ENCODE measurements around the gene FAM174B.

FAM174B gene

DNA sequence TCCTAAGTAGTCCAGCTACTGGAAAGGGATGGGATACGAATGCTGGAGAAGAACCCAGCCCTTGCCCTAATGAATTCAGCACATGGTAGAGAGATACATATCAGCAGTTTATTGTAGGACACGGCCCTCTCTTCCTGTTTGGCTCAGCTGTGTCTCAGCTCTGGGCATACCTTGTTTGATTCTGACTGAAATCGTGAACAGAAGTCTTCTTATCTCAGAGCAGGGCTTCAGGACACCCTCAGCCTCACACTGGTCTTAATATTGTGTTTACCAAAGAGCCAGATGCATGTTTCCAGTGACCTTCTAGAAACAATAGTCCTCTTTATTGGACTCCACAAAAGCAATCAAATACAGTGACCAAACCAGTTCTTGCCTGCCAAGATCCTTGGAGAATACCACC lies 54.7 kb downstream of the FAM174B start:
- DNase-seq (ENCODE audit: low read depth): no peak

DNA sequence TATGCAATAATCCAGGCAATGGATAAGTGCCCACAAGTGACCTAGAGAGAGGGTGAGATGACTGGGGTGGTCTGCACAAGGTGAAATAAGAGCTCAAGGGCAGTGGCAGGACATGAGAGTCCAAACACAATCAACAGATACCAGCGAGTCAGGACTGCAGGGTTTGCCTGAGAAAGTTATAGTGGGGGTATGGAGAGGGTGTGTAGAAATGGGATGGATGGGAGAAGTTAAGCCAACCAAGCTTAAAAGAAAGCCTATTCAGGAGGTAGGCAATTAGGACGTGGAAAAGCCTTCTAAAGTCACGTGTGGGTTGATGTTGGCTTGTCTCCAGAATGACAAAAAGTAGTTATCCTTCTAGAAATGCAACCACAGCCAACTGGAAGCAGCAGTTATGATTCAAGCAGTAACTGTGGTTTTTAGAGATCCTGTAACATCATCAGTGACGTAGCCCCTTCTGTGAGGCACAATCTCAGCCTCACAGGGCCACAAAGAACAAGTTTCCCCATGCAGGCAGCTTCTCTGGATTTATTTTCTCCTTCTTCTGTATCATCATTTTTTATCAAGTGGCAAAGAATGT lies 56.1 kb downstream of the FAM174B start:
- no peak for DNase-seq (ENCODE audit: low read depth)

DNA sequence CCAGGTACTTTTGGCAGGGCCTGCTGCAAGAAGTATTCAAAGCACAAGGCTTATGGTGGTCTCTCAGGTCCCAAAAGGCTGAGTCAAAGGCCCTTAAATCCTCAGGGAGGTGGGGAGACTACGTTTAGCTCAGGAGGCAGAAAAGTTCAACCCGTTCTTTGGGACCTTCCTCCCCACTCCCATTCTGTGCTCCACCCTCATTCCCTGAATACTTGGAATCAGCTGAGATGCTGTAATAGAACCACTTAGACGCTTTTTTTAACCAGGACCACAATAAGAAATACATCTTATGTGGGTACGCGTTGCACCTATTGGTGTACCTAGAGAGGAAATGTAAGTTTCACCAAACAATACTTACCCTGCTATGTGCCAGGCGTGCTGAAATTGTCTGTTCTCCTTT lies 58.0 kb downstream of the FAM174B start:
- no peak for DNase-seq (ENCODE audit: low read depth)

DNA sequence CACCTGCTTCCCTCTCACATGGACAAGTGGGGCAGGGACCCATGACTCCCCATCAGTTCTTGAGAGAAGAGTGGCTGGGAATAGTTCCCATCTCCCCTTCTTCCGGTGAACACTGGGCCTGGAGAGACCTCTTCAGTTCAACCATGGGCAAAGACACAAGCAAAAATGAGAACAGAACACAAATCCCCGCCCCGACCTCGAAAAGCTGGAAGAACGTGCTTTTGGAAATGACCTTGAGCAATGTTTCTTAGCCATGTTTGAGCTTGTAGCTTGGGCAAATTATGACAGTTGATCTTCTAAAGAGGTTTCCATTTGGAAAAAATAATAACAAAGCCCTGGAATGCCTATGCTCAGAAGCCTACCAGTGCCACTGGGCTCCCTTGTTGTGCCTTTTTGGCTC lies 59.0 kb downstream of the FAM174B start:
- no peak for DNase-seq (ENCODE audit: low read depth)

DNA sequence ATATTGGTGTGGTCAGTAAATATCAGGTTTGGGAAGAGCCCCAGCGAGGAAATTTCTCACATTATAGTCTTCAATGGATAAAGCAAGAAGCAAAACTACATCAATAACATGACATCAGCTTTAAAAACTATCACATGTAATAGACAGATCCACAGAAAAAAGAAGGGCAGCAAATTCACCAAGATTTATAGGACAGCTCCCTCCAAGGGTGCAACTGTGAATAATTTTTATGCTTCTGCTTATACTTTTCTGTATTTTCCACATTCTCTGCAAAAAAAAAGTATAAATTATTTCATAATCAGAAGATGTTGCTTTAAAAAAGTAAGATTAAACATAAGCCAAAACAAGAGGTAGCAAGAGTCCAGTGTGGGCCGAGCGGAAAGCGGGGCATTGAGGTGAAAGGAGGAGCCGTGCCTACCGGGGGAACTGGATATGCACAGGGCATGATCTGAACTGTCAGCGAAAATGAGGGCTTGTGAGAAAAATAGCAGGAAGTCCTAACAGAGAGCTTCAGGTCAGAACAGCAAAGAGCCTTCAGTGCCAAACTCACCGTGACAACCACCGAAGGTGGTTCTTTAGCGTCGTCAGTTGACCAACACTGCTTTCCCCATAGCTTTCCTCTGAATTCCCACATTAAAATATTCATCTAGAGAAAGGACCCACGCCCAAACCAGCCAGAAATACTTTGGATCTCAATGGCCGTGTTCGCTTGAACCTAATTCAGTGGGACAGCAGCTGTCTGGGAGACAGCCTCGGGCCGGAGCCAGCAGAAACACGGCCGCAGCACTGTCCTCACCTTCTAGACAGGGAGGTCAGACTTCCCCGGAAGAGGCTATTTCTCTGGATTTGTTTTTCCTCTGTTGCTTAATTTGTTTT lies 59.8 kb downstream of the FAM174B start:
- no peak for DNase-seq (ENCODE audit: low read depth)

DNA sequence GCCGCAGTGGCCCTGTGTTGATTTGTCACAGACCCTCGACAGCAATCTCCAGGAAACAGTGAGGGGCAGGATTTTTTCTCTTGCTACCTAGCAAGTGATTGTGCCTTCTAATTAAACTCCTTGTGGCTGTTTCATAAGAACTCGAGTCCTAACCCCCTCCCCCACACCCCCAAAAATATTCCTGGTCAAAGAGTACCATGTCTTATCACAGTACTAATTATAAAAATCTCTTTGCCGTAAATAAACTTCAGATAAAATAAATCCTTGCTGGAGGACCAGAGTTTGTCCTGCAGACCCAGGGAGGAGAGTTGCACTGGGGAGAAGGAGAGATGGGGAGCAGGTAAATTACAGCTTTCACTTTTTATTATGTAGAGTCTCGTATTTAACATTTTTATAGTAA lies 64.3 kb downstream of the FAM174B start:
- DNase-seq (ENCODE audit: low read depth): no peak

DNA sequence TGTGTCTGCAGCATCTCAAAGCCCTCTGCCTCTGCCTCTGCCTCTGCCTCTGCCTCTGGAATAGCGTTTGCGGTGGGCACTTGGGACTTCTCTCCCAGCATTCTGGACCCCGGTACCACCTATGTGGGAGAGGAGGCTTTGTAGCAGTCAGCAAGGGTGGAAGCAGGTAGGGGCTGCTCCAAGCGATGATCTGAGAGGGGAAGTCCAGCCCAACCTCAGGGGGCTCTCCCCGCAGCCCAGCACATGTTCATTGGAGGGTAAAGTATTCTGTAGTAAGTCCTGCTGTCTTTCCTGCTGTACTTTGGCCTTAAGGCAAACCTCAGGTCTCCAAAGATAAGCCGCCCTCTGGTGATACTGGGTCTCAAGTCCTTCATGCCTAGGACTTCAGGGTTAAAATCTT lies 68.6 kb downstream of the FAM174B start:
- no peak for DNase-seq (ENCODE audit: low read depth)

DNA sequence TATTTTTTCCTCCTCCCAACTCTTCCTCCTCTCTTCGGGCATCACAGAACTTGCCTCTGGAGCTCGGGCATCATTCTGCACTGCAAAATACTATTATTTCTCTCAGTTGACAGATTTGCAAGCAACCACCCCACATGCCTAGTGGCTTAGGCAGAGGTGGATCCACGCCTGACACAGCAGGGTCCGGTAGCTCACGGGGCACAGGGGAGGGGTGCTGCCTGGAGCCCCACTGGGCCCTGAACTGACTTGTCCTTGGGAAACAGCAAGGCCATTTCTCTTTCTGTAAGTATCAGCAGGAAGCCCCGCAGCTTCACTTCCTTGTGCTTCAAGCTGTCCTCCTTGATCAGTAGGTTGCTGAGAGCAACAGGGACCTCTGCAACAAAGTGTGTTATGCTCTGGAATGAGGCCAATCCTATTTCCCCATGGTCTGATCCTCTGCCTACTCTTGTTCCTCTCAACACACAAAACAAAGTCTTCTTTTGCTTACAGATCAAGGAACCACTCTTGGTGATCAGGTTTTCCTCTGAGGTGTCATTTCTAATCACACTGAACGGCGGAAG lies 69.1 kb downstream of the FAM174B start:
- no peak for DNase-seq (ENCODE audit: low read depth)

DNA sequence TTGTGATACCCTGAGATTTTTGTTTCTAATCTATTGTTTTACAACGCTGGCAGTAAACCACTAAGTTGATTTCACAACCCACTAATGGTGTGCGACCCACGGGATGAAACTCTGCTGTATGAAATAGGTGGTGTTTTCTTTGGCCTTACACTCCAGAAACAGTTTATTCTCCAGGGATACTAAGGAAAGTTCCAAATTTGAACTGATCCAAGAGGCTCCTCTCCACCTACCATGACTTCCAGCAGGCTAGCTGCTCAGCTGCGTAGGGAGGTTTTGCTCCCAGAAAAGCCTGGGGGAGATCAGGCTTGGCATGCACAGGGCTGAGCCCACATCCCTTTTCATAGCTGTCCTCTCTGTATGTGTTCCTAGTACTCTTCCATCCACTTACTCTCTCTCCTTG lies 71.5 kb downstream of the FAM174B start:
- DNase-seq (ENCODE audit: low read depth): no peak

DNA sequence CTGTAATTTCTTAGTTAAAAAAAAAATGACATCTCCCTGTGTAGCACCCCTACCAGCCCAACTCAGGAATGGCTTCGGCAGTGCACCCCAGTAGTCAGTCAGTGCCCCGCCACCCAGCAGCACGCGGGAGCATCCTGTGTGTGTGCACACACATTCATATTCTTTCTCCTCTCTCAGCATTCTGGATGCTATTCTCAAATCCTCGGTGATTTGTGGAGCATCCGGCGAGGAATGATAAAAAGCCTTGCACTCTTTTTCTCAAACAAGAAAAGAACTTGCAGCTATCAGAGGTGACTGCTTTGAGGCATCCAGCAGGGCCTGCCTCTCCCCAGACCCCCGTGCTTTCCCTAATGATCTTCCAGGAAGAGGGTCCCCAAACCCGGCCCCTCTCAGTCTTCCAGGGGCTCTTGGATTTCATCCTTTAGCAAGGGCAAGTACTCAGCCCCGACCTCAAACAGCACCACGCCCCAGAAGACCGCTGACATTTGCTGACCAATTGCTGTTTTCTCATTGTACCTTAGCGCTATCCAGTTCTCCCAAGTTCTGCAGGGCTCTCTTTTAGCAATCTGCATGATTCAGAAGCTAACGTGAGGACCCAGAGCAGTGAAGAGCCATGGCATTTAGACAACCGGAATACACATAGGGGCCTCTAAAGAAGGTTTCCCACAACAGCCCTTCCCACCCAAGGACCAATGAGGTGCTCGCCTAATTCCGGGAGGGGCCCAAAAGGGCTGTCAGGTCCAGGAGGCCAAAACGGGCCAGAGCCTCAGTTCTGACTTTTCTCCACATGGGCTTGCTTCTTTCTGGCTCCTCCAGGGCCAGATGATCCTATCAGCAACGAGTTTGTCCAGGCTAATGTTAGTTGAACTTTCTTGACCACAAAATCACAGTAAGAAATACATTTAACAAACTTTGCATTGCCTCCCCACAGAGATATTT lies 72.2 kb downstream of the FAM174B start:
- DNase-seq (ENCODE audit: low read depth): no peak

DNA sequence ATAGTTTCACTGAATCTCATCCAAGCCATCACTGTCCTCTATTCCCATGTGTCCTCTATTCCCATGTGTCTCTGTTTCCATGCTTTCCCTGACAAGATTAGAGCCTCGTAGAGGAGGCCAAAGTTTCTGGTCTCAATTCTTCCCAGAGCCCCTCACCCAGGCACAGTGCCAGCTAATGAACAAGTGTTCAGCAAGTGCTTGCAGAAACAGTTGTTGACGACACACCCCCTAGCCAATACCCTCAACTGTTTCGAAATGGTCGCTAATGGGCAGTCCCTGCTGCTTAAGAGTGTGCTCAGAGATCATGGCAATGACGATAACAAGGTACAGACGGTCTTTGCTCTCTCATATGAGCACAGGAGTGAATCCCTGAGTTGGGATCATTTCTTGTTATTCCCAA lies 73.4 kb downstream of the FAM174B start:
- DNase-seq (ENCODE audit: low read depth): no peak

DNA sequence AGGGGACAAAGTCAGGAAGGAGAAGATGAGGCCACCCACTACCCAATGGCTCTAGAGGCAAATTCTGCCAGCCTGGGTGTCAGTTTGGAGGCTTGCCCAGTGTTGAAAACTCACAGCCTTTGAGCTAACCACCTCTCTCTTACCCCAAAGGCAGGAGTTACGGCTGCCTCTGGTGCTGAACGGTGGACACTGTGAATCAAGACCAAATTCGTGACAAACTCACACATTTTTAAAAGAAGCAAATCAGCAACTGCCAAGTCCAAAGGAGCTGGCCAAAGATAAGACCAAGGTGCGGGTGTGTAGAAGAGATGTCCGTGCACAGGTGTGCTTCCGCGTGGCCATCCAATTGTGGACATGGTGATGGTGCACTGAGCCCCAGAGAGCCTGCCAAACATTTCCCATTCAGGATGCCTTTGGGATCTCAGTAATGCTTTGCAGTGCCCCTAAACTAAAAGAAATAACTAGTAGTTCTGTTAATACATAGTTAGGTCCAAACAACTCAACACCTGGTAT lies 74.6 kb downstream of the FAM174B start:
- DNase-seq (ENCODE audit: low read depth): no peak

DNA sequence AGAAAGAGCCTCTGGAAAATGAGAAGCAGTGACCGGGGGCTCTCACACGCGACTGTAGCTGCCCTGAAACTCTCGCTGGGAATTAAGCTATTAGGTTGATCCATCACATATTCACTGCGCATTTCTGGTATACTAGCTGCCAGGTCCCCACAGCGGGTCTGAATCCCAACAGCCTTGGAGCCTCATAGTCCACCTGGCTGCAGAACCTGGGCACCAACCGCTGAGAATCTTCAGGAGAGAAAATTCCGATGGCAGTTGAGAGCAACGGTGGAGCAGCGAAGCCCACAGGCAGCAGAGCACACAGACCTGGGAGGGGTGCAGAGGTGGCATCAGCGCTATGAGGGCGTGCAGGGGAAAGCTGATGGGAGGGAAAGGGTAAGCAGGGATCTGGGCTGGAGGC lies 75.1 kb downstream of the FAM174B start:
- DNase-seq (ENCODE audit: low read depth): no peak

DNA sequence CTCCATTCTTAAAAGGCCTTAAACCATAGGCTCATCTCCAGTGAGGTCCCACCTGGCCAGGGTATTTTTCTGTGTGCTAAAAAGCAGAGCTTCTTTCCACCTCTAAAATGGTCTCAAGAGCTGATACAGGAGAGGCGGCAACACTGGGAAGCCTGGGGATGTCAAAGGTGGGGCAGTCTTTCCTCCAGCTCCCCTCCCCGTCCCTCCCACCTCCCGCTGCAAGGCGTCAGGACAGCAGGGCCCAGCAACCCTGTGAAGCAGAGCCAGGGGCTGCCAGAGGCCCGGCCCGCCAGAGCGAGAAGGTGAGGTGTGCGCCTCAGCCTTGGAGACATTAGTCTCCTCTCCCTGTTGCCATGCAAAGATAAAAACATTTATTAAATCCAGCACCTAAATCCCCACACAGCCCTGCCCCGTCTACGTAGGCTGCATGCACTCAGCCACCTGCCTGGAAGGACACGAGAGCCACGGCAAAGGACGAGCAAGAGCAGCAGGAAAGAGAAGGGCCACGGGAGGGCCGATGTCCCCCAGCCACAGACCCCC lies 75.6 kb downstream of the FAM174B start:
- DNase-seq (ENCODE audit: low read depth): no peak

DNA sequence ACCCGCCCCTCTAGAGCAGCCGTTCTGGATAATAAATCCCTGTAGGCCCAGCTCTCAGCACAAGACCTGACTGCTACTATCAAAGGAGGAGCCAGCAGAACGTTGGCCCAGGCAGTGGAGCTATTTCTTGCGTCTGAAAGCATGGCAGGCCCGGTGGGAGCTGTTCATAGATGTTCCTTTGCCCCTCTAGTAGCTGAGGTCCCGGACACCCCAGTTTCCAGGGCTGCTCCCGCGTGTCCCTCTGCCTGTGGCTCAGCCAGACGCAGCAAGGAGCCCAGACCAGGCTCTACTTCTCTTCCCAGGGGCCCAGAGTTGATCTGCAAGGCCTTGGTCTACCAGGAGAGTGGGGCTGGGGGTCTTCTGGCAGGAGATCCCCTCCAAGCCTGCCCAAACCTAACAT lies 76.1 kb downstream of the FAM174B start:
- no peak for DNase-seq (ENCODE audit: low read depth)

DNA sequence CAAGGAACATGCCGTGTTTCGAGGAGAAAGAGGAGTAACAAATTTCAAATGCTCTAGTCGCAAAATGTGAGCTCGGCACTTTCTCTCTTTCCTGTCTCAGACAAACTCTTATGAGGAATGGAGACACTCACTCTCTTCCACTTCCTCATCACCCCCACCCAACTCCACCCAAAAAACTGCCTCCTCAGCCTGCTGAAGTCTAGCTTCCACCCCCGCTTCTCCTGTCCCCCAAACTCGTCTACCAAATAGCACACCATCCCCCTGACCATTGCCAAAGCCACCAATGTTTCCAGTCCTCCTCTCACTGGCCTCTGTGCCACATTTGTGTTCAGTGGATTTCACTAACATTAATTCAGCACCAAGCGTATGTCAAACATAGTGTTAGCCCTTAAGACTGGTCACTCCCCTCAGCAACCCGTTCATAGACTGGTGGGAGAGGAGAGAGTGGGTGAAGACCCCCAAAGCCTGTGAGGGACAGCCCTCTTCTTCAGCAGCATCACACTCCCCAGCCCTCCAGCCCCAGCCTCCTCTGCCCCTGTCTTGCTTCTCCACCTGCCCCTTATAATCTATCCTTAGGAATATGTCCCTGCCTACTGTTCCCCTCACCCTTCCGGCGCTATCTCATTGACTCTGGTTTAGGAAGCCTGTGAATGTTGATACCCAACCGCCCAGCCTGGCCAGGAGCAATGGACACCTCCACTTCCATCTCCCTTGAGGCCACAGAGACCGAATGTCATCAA lies 77.3 kb downstream of the FAM174B start:
- DNase-seq (ENCODE audit: low read depth): no peak

DNA sequence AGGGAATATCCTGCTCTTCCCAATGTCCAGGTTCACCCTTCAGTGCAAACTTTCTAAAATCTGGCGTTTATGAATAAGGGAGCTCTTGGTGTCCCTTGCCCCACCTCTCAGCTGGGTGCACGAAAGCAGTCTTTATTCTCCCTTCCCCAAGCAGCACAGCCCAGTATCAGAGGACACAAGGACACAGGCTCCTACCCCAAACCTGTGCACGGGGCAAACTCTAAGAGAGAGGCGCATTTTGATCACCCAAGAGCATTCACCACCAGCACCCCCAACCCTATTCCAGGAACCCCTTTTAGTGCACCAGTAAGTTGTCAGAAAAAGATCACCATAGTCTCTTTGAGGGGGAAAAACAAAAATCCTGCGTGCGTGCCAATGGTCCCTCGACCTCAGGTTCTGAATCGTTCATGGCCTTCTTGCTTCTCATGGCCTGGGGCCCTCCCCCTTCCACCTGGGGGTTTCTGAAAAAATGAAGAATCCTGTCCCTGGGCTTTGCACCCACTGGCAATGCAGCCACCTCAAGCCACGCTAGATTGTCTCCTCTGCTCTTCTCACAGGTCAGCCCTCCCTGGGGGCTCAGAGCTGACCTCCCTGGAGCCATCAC lies 78.9 kb downstream of the FAM174B start:
- no peak for DNase-seq (ENCODE audit: low read depth)

DNA sequence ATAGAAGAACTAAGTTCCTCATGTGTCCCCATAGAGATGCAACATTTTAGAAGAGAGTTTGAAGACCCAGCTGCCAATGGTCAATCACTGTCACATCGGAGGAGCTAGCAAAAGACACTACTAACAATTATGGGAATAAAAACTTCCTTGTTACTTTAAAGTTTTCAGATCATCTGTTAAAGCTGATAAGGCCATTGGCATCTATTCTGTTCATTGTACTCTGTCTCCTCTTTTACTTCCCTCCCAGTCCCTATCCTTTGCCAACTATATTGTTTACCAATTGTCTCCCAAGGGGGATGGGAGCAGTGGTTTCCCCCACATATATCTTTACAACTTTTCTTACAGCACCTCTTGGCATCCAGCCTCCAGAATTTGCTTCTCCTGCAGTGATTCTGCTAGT lies 81.0 kb downstream of the FAM174B start:
- DNase-seq (ENCODE audit: low read depth): no peak

DNA sequence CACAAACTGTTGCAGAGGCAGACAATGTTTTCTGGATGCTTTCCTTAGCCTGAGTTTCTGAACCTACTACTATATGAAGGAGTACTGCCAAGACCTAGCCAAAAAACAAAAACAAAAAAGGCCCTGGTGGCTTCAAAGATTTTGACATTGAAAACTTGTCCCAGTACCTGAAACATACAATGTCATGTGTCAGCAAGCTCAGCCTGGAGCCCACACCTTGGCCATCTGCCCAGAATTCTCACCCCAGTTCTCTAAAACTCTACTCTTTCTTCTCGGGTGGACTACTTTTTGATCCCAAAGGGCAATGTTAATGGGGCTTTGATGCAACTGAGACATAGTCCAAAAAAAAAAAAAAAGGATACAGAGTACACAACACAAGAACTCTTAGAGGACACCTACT lies 81.4 kb downstream of the FAM174B start:
- no peak for DNase-seq (ENCODE audit: low read depth)

DNA sequence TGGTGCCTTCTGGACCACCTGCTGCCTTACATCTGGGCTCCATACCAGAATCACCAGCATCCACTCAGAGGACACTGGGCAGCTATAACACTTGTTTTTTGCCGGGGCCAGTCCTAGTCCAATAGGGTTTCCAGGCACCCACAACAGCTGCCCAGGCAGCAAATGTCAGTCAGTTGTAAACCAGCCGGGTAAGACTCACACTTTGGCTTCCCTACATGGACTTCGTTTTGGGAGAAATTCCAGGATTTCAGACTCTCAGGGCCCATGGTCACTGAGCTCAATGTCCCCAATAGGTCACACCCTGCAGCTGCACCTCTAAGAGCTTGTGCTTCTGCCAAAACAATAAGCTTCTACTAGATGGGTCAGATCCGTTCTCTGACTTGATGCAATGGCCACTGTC lies 83.8 kb downstream of the FAM174B start:
- DNase-seq (ENCODE audit: low read depth): no peak

DNA sequence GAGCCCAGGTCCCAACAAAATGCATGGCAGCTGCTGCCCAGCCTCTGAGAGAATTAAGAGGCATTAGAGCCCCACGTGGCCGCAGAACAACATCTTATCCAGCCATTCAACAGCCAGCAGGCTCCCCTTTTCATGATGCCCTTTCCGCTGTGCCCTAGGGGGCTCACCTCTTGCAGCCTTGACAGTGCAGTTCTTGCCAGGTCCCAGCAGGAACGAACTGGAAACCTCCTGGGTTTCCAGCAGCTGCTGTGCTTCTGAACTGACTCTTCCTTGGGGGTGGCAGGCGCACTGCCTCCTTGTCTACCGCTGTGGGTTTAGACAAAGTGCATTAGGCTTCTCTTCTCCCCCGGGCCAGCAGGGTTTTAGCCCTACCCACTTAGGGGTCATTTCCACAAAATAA lies 85.2 kb downstream of the FAM174B start:
- no peak for DNase-seq (ENCODE audit: low read depth)

Measured in stimulated activated CD8-positive, alpha-beta memory T cell treated with anti-CD3 and anti-CD28 coated beads, Interleukin-7, amount 100 ng/mL, for 24 hours (primary cell).